Kidney (tissue), 14 donors: ENCODE measurements around the gene RUNX1. TPM values are rescaled to one million over a fixed set of nuclear protein-coding genes. Genes with fewer than 3 reads are reported as not detected.

Experiments used
- DNase-seq, 5 donors: peaks; one replicate each; pipeline ENCODE4 v3.0.0-alpha.2; 2013 to 2020
- FAIRE-seq: peaks from 2 replicates; lab custom pipeline; 2012; peaks lifted over from hg19 to GRCh38; lab: Jason Lieb, UNC
- H3K27ac ChIP-seq, 2 donors: one replicate each; pipeline ENCODE4 v1.7.0; 2013; ENCODE audit warnings: low read depth in 2 of 2, low read length in 2 of 2, inconsistent platforms in 1 of 2
- H3K27me3 ChIP-seq: one replicate; pipeline ENCODE4 v1.7.1; 2013; ENCODE audit warnings: low read length, inconsistent platforms; ENCODE audit not compliant: control insufficient read depth, insufficient read depth
- H3K36me3 ChIP-seq, 3 donors: one replicate each; pipeline versions ENCODE4 v1.7.0 to v1.7.1; 2013; ENCODE audit warnings: low read length in 3 of 3, control low read depth in 1 of 3, inconsistent platforms in 1 of 3; ENCODE audit not compliant: insufficient read depth in 3 of 3, control insufficient read depth in 2 of 3
- H3K4me1 ChIP-seq, 3 donors: one replicate each; pipeline versions ENCODE4 v1.7.0 to v1.7.1; 2013; ENCODE audit warnings: low read length in 3 of 3, inconsistent platforms in 1 of 3, low read depth in 1 of 3; ENCODE audit not compliant: control insufficient read depth in 2 of 3, insufficient read depth in 2 of 3
- H3K4me3 ChIP-seq, 3 donors: one replicate each; pipeline versions ENCODE4 v1.7.0 to v1.8.1; 2013; ENCODE audit warnings: low read length in 3 of 3, control low read depth in 1 of 3, inconsistent platforms in 1 of 3
- H3K9ac ChIP-seq, 3 donors: one replicate each; pipeline versions ENCODE4 v1.7.0 to v1.7.1; 2013; ENCODE audit warnings: low read length in 3 of 3, control low read depth in 1 of 3, inconsistent platforms in 1 of 3
- H3K9me3 ChIP-seq, 3 donors: one replicate each; pipeline versions ENCODE4 v1.7.0 to v1.7.1; 2013; ENCODE audit warnings: low read length in 3 of 3, control low read depth in 1 of 3, inconsistent platforms in 1 of 3; ENCODE audit not compliant: control insufficient read depth in 2 of 3, insufficient read depth in 1 of 3
- CTCF ChIP-seq: IDR thresholded peaks from 3 replicates; pipeline ENCODE4 v1.5.1; 2012; ENCODE audit warnings: mild to moderate bottlenecking, moderate library complexity, borderline replicate concordance; ENCODE audit not compliant: insufficient read depth; ENCODE audit errors: extremely low read depth
- intact Hi-C: fragments of 100-400 bp; cut with DNase I; formaldehyde crosslinking; loops from one replicate; pipeline ENCODE4 v1.11.1; 2022
- polyA plus RNA-seq: library from polyadenylated mRNA; stranded (reverse); fragments of 350-450 nt; fragmentation: Illumina TruSeq; extraction: RNeasy Lipid Tissue Mini Kit (QIAGEN cat#74804); gene quantifications from one replicate; pipeline ENCODE4 v1.2.3, GENCODE V29; 2014; ENCODE audit warnings: low read depth, low replicate concordance; ENCODE audit not compliant: insufficient read depth
- total RNA-seq: library from RNA; stranded (reverse); fragmentation: NEBNext Ultra II Directional; extraction: Animal tissue kit (Norgen Biotek cat#: 25700); gene quantifications from one replicate; pipeline ENCODE4 v1.2.1, GENCODE V29; 2021
- donor health status: control.
- donor health status: control.
- donor health status: control.
- donor health status: control.
- donor health status: control.
- donor health status: DM: yes; HTN: yes; CAD: no.
- donor health status: Normal renal cell carcinoma (clear cell type).

The RUNX1 gene
- total and polyA plus RNA-seq, 2 donors from 2014 or later: 1.3 to 58.0 TPM

GRCh38 chr21:34800797-34801518, 248.1 kb downstream of the RUNX1 start:
- Histone ChIP-seq H3K36me3 (no peaks in the 10 kb centered on the region), H3K27ac (no peak overlapping the region), H3K4me3 (no peak overlapping the region), H3K27me3 (no peaks in the 10 kb centered on the region), H3K9ac (no peak overlapping the region), H3K4me1 (no peaks in the 10 kb centered on the region), H3K9me3 (no peaks in the 10 kb centered on the region)
- FAIRE-seq: no peak
- TF ChIP-seq CTCF: no peak
- intact Hi-C loops: no loop called here
- DNase-seq: no peak

- TF ChIP-seq CTCF: no peak
- no peak for DNase-seq
- no peaks in the 10 kb centered on the region for H3K36me3 ChIP-seq
Observed at GRCh38 chr21:34799092-34799491, 250.0 kb downstream of the RUNX1 start.

DNA sequence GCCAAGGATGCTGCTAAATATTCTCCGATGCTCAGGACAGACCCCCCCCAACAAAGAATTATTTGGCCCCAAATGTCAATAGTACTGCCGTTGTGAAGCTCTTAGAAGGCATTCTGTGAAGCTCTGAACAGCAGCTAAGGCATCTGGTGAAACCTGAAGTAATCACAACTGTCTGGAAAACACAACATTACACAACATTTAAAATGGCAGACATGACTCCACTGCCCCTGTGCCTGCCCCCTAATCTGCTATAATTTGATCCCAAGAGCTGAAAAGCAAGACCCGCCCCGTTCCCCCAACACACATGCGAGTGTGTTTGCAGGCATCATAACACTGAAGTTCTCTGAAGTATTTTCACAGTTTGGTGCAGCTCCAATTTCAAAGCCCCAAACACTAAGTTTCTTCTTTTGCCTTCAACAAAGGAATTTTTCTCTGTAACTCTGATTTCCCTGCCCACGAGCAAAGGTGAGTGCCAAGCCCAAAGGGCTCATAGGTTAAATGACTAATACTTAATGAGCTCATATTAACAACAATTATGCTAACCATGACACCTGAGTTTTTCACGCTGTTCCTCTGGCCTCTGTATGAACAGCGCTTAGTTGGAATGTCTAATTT, 251.1 kb downstream of the RUNX1 start:
- no peak for DNase-seq
- Histone ChIP-seq H3K4me3 (no peak overlapping the region), H3K9ac (no peak overlapping the region), H3K4me1 (peaks cover 0 to 3% (median 3%) of the 10 kb centered on the region in 3 donors), H3K27me3 (no peaks in the 10 kb centered on the region), H3K27ac (no peak overlapping the region), H3K36me3 (no peaks in the 10 kb centered on the region), H3K9me3 (no peaks in the 10 kb centered on the region)
- intact Hi-C loops: no loop called here
- no peak for TF ChIP-seq CTCF
- no peak for FAIRE-seq

More at GRCh38 chr21:34799092-34799491, 250.0 kb downstream of the RUNX1 start:
- H3K9me3 ChIP-seq: no peaks in the 10 kb centered on the region
- FAIRE-seq: no peak
- no peak overlapping the region for H3K4me3 ChIP-seq
- no peak overlapping the region for H3K27ac ChIP-seq
- intact Hi-C loops: no loop called here
- peaks cover 0 to 3% (median 3%) of the 10 kb centered on the region in 3 donors for H3K4me1 ChIP-seq
- H3K9ac ChIP-seq: no peak overlapping the region
- H3K27me3 ChIP-seq: no peaks in the 10 kb centered on the region
